ENCODE data around the gene ZFR2.

Gene ZFR2

GRCh38 chr19:3782903-3783302 is 85.9 kb downstream of the ZFR2 start:
- peaks cover 7% of the 10 kb centered on the region; the same call in 1 of the 2 replicates for H3K9me3 ChIP-seq
- H3K36me3 ChIP-seq, result no peaks in the 10 kb centered on the region
- H3K4me1 ChIP-seq, result no peaks in the 10 kb centered on the region
- no peak overlapping the region for H3K4me3 ChIP-seq (ENCODE audit: low read depth, low read length)
- no peak for DNase-seq
- H3K27me3 ChIP-seq, result peaks cover 39% of the 10 kb centered on the region
- no peak for TF ChIP-seq CTCF (IDR thresholded peaks at IDR 0.05; ENCODE audit: low read depth, low read length)

GRCh38 chr19:3782330-3782729 is 86.5 kb downstream of the ZFR2 start:
- Histone ChIP-seq H3K27me3 (peaks cover 39% of the 10 kb centered on the region), H3K36me3 (no peaks in the 10 kb centered on the region), H3K9me3 (peaks cover 7% of the 10 kb centered on the region; the same call in 1 of the 2 replicates), H3K4me3 (ENCODE audit: low read depth, low read length) (no peak overlapping the region), H3K4me1 (no peaks in the 10 kb centered on the region)
- no peak for TF ChIP-seq CTCF (IDR thresholded peaks at IDR 0.05; ENCODE audit: low read depth, low read length)
- no peak for DNase-seq

GRCh38 chr19:3781603-3782002 is 87.2 kb downstream of the ZFR2 start:
- Histone ChIP-seq H3K4me1 (no peaks in the 10 kb centered on the region), H3K9me3 (peaks cover 7% of the 10 kb centered on the region; the same call in 1 of the 2 replicates), H3K36me3 (no peaks in the 10 kb centered on the region), H3K27me3 (peaks cover 34% of the 10 kb centered on the region), H3K4me3 (ENCODE audit: low read depth, low read length) (no peak overlapping the region)
- DNase-seq, result no peak
- TF ChIP-seq CTCF (IDR thresholded peaks at IDR 0.05; ENCODE audit: low read depth, low read length), result no peak

GRCh38 chr19:3780786-3781304 is 88.0 kb downstream of the ZFR2 start:
- Histone ChIP-seq H3K27me3 (peaks cover 31% of the 10 kb centered on the region), H3K4me3 (ENCODE audit: low read depth, low read length) (no peak overlapping the region), H3K36me3 (no peaks in the 10 kb centered on the region), H3K9me3 (peaks cover 7% of the 10 kb centered on the region; the same call in 1 of the 2 replicates), H3K4me1 (no peaks in the 10 kb centered on the region)
- no peak for TF ChIP-seq CTCF (IDR thresholded peaks at IDR 0.05; ENCODE audit: low read depth, low read length)
- DNase-seq, result no peak

- Histone ChIP-seq H3K27me3 (peaks cover 13% of the 10 kb centered on the region), H3K4me3 (ENCODE audit: low read depth, low read length) (no peak overlapping the region), H3K9me3 (peaks cover 7% of the 10 kb centered on the region; the same call in 1 of the 2 replicates), H3K36me3 (no peaks in the 10 kb centered on the region), H3K4me1 (no peaks in the 10 kb centered on the region)
- no peak for TF ChIP-seq CTCF (IDR thresholded peaks at IDR 0.05; ENCODE audit: low read depth, low read length)
- no peak for DNase-seq
Observed at GRCh38 chr19:3778899-3779723, 89.7 kb downstream of the ZFR2 start.
